Breast epithelium (tissue), 3 donors: Measurements from ENCODE around the gene P2RX1.

Source experiments
- CTCF ChIP-seq, 3 donors: fragments of 450-650 bp; IDR thresholded peaks; one replicate each; pipeline ENCODE4 v1.5.1; 2016 to 2017; ENCODE audit warnings: antibody characterized with exemption in 3 of 3, mild to moderate bottlenecking in 3 of 3, moderate library complexity in 3 of 3
- POLR2A ChIP-seq: fragments of 450-650 bp; IDR thresholded peaks from one replicate; pipeline ENCODE4 v1.6.1; 2016; ENCODE audit warnings: antibody characterized with exemption, mild to moderate bottlenecking, moderate library complexity
- POLR2AphosphoS5 ChIP-seq, 3 donors: sonication (generic); formaldehyde crosslinking; IDR thresholded peaks; one replicate each; pipeline ENCODE4 v1.6.1; 2017; ENCODE audit warnings: antibody characterized with exemption in 3 of 3

- TF ChIP-seq POLR2A (no peak), CTCF (IDR thresholded peaks at IDR 0.05) (no peak), POLR2AphosphoS5 (IDR thresholded peaks at IDR 0.05) (no peak)
Observed at GRCh38 chr17:3959295-3959899, 43.1 kb upstream of the P2RX1 start.
